ENCODE measurements around the gene AP1B1. TPM values are rescaled to one million over a fixed set of nuclear protein-coding genes. Genes with fewer than 3 reads are reported as not detected.
A peak's percentile ranks its signal among the peaks of the same experiment; 100 is the strongest.

The AP1B1 gene
- total RNA-seq (10 to 100 TPM; 41.3 to 42.7 TPM), polyA plus RNA-seq (10 to 100 TPM in 1 of 2 donors, 1 to 10 TPM in 1; 9.1 to 20.2 TPM)

DNA sequence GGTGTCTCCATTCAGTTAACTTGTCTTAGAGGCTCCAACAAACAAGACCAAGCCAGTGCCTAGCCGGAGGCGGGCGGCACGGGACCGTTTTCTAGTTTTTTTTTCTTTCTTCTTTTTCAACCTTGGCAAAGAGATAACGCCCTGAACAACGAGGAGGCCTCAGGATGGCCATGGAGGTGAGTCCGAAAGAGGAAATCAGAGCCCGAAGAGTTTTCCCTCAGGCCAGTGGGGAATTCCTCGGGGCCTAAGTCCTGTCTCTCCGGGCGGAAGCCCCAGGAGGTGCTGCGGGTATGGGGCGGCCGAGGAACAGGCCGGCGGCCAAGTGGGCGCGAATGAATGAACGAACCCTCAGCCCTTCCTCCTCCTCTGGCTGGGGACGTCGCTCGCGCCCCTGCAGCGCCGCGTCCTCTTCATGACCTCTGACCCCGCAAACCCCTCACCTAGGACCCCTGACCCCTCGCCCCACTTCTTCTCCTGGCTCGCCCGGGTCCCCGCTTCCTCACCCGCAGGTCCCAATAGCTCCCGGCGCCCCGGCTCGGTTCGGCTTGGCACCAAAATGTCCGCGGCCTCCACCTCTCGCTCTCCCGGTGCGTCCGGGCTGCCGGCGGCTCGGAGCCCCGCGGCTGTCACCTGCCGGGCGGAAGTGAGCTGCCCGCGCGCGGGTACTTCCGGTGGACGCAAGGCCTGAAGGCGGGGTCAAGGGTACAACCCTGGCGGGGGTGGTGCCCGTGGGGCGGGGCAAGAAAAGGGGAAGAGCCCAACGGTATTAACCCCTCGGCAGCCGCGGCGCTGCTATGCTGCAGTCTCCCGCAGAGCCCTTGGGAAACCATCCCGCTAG lies at the start of gene AP1B1:
Gene AP1B1 (minus strand): TSS at position 650 of the 838 bp plus-strand sequence. CDS start 21,327 bp downstream, outside the sequence.
- Mint-ChIP-seq H3K27me3 (no peaks in the 10 kb centered on the region), H3K4me3 (peak within 1 kb of the TSS; percentile 89 to 98 (median 93)), H3K9me3 (no peaks in the 10 kb centered on the region), H3K27ac (peak within 1 kb of the TSS; percentile 90 to 96 (median 95)), H3K36me3 (peaks cover 0 to 9% of the 10 kb centered on the region in 2 donors), H3K4me1 (peaks cover 26 to 54% (median 39%) of the 10 kb centered on the region in 4 donors)
- Histone ChIP-seq H3K27ac (ENCODE audit: low read depth, low read length) (peak within 1 kb of the TSS; percentile 86), H3K36me3 (ENCODE audit: insufficient read depth, low read length) (no peaks in the 10 kb centered on the region), H3K4me1 (ENCODE audit: insufficient read depth, low read length) (peaks cover 54% of the 10 kb centered on the region), H3K9me3 (ENCODE audit: control insufficient read depth in 1 of 2, low read length in 2 of 2) (no peaks in the 10 kb centered on the region), H3K4me3 (ENCODE audit: low read length in 2 of 2) (peak within 1 kb of the TSS; percentile 64 to 77), H3K27me3 (ENCODE audit: insufficient read depth, low read length) (no peaks in the 10 kb centered on the region)
- intact Hi-C loops (cut with micrococcal nuclease): loop anchor here (2.0 to 10.0 kb wide), 4 partner anchors 27 to 1473 kb away; partner anchors contain the start of genes PITPNB and THOC5
- ChIA-PET CTCF (ENCODE audit: partially characterized antibody) (interaction anchor here (0.7 to 2.7 kb wide), 4 partner anchors 9 to 165 kb away, joined by 3 to 8 read pairs (median 4); partner anchors contain the start of gene THOC5), POLR2A (ENCODE audit: partially characterized antibody) (interaction anchor here (1.0 to 1.5 kb wide), 4 partner anchors 26 to 166 kb away, joined by 3 to 9 read pairs (median 3); partner anchors contain the start of gene THOC5)
- peak; percentile 87 to 91 (median 88) for DNase-seq

DNA sequence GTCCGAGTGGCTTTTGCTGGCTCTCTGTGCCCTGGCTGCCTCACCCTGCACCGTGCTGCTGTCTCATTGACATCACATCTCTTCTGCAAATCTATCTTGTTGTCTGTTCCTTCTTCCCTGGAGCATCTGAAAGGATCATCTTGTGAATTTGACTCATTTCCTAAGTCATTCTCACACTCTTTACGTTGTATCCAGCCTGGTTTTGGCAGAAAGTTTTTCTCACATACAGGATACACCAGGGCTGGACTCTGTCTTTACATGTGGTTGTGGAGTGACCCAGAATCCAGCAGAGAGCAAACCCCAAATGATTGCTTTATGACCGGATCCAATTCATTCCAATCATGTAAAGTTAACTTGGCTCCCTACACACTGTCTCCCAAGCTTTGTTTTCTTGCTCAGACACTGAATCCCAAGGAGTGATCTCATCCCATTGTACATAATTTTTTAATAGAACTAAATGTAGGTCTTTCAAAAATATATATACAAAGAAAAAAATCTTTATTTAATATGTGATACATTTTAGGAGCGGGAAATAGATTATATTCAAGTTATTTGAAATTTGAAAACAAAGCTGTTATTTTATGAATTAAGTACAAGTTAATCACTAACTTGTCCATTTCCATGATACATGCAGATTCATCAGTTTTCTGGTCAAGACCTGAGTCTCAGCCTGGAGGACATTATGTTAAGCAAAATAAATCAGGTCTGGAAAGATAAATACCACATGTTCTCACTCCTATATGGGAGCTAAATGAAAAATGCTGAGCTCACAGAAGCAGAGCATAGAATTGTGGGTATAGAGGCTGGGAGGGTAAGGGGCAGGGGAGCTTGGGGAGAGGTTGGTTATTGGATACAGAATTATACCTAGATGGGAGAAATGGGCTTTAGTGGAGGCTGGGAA lies 47.1 kb upstream of the AP1B1 start:
- no peaks in the 10 kb centered on the region for H3K9me3 ChIP-seq (ENCODE audit: control insufficient read depth in 1 of 2, low read length in 2 of 2)
- no peaks in the 10 kb centered on the region for H3K4me1 ChIP-seq (ENCODE audit: insufficient read depth, low read length)
- ChIA-PET POLR2A (ENCODE audit: partially characterized antibody) (no interaction called here), CTCF (ENCODE audit: partially characterized antibody) (no interaction called here)
- Mint-ChIP-seq H3K36me3 (no peaks in the 10 kb centered on the region), H3K9me3 (no peaks in the 10 kb centered on the region), H3K27ac (peak overlapping the region in 1 of 7 donors; percentile 61), H3K4me3 (no peak overlapping the region), H3K4me1 (no peaks in the 10 kb centered on the region), H3K27me3 (peaks cover 14% of the 10 kb centered on the region in 2 donors)
- no peak overlapping the region for H3K27ac ChIP-seq (ENCODE audit: low read depth, low read length)
- no peak overlapping the region for H3K4me3 ChIP-seq (ENCODE audit: low read length in 2 of 2)
- H3K27me3 ChIP-seq (ENCODE audit: insufficient read depth, low read length): no peaks in the 10 kb centered on the region
- H3K36me3 ChIP-seq (ENCODE audit: insufficient read depth, low read length): no peaks in the 10 kb centered on the region
- intact Hi-C loops (cut with micrococcal nuclease): no loop called here
- DNase-seq: no peak

DNA sequence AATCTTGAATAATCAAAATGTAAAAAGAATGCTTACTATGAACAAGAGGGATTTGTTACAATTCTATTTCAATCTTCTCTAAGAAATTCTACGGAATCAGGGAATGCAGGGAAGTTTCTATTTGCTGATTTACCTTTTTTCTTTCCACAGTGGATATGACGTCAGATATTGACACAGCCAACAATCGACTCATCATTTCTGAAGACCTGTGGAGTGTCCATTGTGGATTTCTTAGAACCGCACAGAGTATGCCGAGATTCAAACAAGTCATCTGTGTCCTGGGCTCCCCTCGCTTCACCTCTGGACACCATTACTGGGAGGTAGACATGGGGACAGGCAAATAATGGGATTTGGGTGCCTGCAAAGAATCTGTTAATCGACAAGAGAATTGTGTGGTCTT lies 45.9 kb upstream of the AP1B1 start:
- Histone ChIP-seq H3K27me3 (ENCODE audit: insufficient read depth, low read length) (no peaks in the 10 kb centered on the region), H3K4me3 (ENCODE audit: low read length in 2 of 2) (no peak overlapping the region), H3K4me1 (ENCODE audit: insufficient read depth, low read length) (no peaks in the 10 kb centered on the region), H3K36me3 (ENCODE audit: insufficient read depth, low read length) (no peaks in the 10 kb centered on the region), H3K9me3 (ENCODE audit: control insufficient read depth in 1 of 2, low read length in 2 of 2) (no peaks in the 10 kb centered on the region), H3K27ac (ENCODE audit: low read depth, low read length) (no peak overlapping the region)
- no peak overlapping the region for H3K27ac Mint-ChIP-seq
- no peak for DNase-seq
- ChIA-PET POLR2A (ENCODE audit: partially characterized antibody) (no interaction called here), CTCF (ENCODE audit: partially characterized antibody) (no interaction called here)
- H3K9me3 Mint-ChIP-seq: no peaks in the 10 kb centered on the region
- no peak overlapping the region for H3K4me3 Mint-ChIP-seq
- H3K36me3 Mint-ChIP-seq: no peaks in the 10 kb centered on the region
- H3K27me3 Mint-ChIP-seq: peaks cover 13 to 14% of the 10 kb centered on the region in 2 donors
- H3K4me1 Mint-ChIP-seq: no peaks in the 10 kb centered on the region
- intact Hi-C loops (cut with micrococcal nuclease): no loop called here

DNA sequence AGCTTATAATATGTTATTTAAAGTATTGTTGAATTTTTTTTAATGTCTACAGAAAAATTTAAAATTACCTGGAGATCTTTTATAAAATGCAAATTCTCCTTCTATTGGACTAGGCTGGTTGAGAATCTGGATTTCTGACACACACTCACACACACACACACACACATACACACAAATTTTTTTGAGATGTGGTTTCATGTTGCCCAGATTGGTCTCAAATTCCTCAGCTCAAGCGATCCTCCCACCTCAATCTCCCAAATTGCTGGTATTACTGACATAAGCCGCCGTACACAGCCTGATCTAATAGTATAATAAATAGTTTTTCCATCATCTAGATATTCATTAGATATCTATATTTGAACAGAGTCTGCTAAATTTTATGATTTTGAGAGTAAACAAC lies 45.5 kb upstream of the AP1B1 start:
- Mint-ChIP-seq H3K27me3 (peaks cover 13 to 14% of the 10 kb centered on the region in 2 donors), H3K9me3 (no peaks in the 10 kb centered on the region), H3K36me3 (no peaks in the 10 kb centered on the region), H3K27ac (no peak overlapping the region), H3K4me3 (no peak overlapping the region), H3K4me1 (no peaks in the 10 kb centered on the region)
- CTCF ChIA-PET (ENCODE audit: partially characterized antibody): no interaction called here
- Histone ChIP-seq H3K4me3 (ENCODE audit: low read length in 2 of 2) (no peak overlapping the region), H3K27ac (ENCODE audit: low read depth, low read length) (no peak overlapping the region), H3K9me3 (ENCODE audit: control insufficient read depth in 1 of 2, low read length in 2 of 2) (no peaks in the 10 kb centered on the region), H3K4me1 (ENCODE audit: insufficient read depth, low read length) (no peaks in the 10 kb centered on the region), H3K27me3 (ENCODE audit: insufficient read depth, low read length) (no peaks in the 10 kb centered on the region), H3K36me3 (ENCODE audit: insufficient read depth, low read length) (no peaks in the 10 kb centered on the region)
- DNase-seq: no peak
- intact Hi-C loops (cut with micrococcal nuclease): no loop called here
- POLR2A ChIA-PET (ENCODE audit: partially characterized antibody): no interaction called here

DNA sequence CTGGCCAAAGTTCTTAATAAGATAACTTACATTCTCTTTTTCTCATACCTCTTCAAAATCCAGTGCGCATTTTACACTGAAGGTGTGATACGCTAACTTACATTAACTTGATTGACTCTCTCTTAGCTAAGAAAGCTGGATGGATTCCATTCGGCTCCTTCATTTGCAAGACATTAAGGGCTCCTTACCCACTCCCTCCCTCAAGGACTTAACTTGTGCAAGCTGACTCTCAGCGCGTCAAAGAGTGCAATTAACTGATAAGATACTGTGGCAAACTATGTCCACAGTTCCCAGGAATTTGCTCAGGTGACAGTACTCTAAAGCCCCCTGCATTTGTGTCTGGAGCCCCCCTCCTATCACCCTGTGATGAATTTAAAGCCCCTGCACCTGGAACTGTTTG lies 43.6 kb upstream of the AP1B1 start:
- H3K4me1 ChIP-seq (ENCODE audit: insufficient read depth, low read length): no peaks in the 10 kb centered on the region
- DNase-seq: no peak
- H3K4me3 ChIP-seq (ENCODE audit: low read length in 2 of 2): no peak overlapping the region
- Mint-ChIP-seq H3K4me3 (no peak overlapping the region), H3K36me3 (no peaks in the 10 kb centered on the region), H3K27ac (no peak overlapping the region), H3K4me1 (no peaks in the 10 kb centered on the region), H3K9me3 (no peaks in the 10 kb centered on the region), H3K27me3 (peaks cover 14 to 15% of the 10 kb centered on the region in 2 donors)
- H3K36me3 ChIP-seq (ENCODE audit: insufficient read depth, low read length): no peaks in the 10 kb centered on the region
- no peak overlapping the region for H3K27ac ChIP-seq (ENCODE audit: low read depth, low read length)
- no peaks in the 10 kb centered on the region for H3K27me3 ChIP-seq (ENCODE audit: insufficient read depth, low read length)
- intact Hi-C loops (cut with micrococcal nuclease): no loop called here
- CTCF ChIA-PET (ENCODE audit: partially characterized antibody): interaction anchor here (1.6 kb wide), 1 partner anchor 20 kb away, joined by 3 read pairs; no protein-coding TSS in a partner anchor
- H3K9me3 ChIP-seq (ENCODE audit: control insufficient read depth in 1 of 2, low read length in 2 of 2): no peaks in the 10 kb centered on the region
- POLR2A ChIA-PET (ENCODE audit: partially characterized antibody): no interaction called here

DNA sequence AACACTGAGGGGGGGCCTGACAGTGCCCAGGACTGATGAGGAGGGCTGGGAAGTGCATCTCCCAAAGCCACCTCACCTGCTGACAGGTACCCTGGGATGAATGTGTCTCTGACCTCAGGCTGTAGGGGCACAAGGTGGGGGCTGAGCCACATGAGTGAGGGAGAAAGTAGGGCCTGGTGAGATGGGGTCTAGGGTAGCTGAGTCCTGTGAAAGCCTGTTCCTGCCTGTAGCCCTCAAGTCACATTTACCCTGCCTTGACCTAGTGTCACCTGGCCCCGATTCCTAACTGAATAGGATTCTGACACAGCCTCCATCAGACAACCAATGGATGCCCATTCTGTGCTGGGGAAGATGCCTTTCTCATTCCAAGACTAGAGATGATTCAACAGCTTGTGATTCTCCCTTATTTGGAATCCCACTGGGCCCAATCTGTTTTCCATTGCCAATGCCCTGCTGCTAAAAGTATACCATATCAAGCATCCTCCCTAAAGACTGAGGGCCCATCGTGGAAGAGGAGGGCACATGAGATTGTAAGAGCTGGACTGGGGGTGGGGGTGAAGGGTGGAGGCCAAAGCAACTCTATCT lies 38.9 kb upstream of the AP1B1 start:
- no peaks in the 10 kb centered on the region for H3K9me3 ChIP-seq (ENCODE audit: control insufficient read depth in 1 of 2, low read length in 2 of 2)
- Mint-ChIP-seq H3K9me3 (no peaks in the 10 kb centered on the region), H3K27ac (no peak overlapping the region), H3K27me3 (peaks cover 5 to 7% of the 10 kb centered on the region in 2 donors), H3K4me1 (no peaks in the 10 kb centered on the region), H3K36me3 (no peaks in the 10 kb centered on the region), H3K4me3 (no peak overlapping the region)
- ChIA-PET CTCF (ENCODE audit: partially characterized antibody) (no interaction called here), POLR2A (ENCODE audit: partially characterized antibody) (no interaction called here)
- no peaks in the 10 kb centered on the region for H3K27me3 ChIP-seq (ENCODE audit: insufficient read depth, low read length)
- H3K4me3 ChIP-seq (ENCODE audit: low read length in 2 of 2): no peak overlapping the region
- H3K4me1 ChIP-seq (ENCODE audit: insufficient read depth, low read length): no peaks in the 10 kb centered on the region
- intact Hi-C loops (cut with micrococcal nuclease): no loop called here
- no peak overlapping the region for H3K27ac ChIP-seq (ENCODE audit: low read depth, low read length)
- no peaks in the 10 kb centered on the region for H3K36me3 ChIP-seq (ENCODE audit: insufficient read depth, low read length)
- no peak for DNase-seq

DNA sequence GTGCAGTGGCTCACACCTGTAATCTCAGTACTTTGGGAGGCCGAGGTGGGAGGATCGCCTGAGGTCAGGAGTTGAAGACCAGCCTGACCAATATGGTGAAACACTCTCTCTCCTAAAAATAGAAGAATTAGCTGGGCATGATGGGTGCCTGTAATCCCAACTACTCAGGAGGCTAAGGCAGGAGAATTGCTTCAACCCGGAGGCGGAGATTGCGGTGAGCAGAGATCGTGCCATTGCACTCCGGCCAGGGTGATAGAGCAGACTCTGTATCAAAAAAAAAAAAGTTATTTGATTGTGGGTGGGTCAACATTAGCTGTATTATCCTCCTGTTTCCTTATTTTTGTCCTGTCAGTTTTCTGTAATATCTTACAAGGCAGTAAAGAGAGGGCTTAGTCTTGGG lies 38.1 kb upstream of the AP1B1 start:
- no peak overlapping the region for H3K4me3 Mint-ChIP-seq
- no peak overlapping the region for H3K27ac Mint-ChIP-seq
- H3K4me3 ChIP-seq (ENCODE audit: low read length in 2 of 2): no peak overlapping the region
- ChIA-PET POLR2A (ENCODE audit: partially characterized antibody) (no interaction called here), CTCF (ENCODE audit: partially characterized antibody) (no interaction called here)
- H3K9me3 ChIP-seq (ENCODE audit: control insufficient read depth in 1 of 2, low read length in 2 of 2): no peaks in the 10 kb centered on the region
- H3K27ac ChIP-seq (ENCODE audit: low read depth, low read length): no peak overlapping the region
- H3K36me3 Mint-ChIP-seq: no peaks in the 10 kb centered on the region
- no peak for DNase-seq
- no peaks in the 10 kb centered on the region for H3K9me3 Mint-ChIP-seq
- H3K27me3 ChIP-seq (ENCODE audit: insufficient read depth, low read length): no peaks in the 10 kb centered on the region
- H3K36me3 ChIP-seq (ENCODE audit: insufficient read depth, low read length): no peaks in the 10 kb centered on the region
- no peaks in the 10 kb centered on the region for H3K4me1 Mint-ChIP-seq
- intact Hi-C loops (cut with micrococcal nuclease): no loop called here
- peaks cover 7 to 8% of the 10 kb centered on the region in 2 donors for H3K27me3 Mint-ChIP-seq
- no peaks in the 10 kb centered on the region for H3K4me1 ChIP-seq (ENCODE audit: insufficient read depth, low read length)

Data from CD4-positive, alpha-beta memory T cell (primary cell).